ENCODE results near the gene MAPKAPK2. TPM values are rescaled to one million over a fixed set of nuclear protein-coding genes. Genes with fewer than 3 reads are reported as not detected.
"Not testable (repeated sequence)": the region's sequence is repeated elsewhere in the genome, so short reads cannot be mapped to it uniquely, and the experiment has no call there.

MAPKAPK2 gene
- polyA plus RNA-seq, 3 donors = 69.8 to 78.5 (median 76.2) TPM

GRCh38 chr1:206768472-206769303 lies 84.0 kb downstream of the MAPKAPK2 start:
- no peak for DNase-seq

GRCh38 chr1:206769304-206769731 lies 84.6 kb downstream of the MAPKAPK2 start:
- DNase-seq = no peak

GRCh38 chr1:206770531-206771337 lies 86.0 kb downstream of the MAPKAPK2 start, which contains the start of gene IL19:
Gene IL19, plus strand, starts transcription at chr1:206770773. Its CDS starts 65,890 bp downstream, at chr1:206836663.
- no peak for DNase-seq

- DNase-seq = no peak
Observed at GRCh38 chr1:206771338-206771692, 86.6 kb downstream of the MAPKAPK2 start.

- no peak for DNase-seq
Observed at GRCh38 chr1:206772243-206772937, 87.7 kb downstream of the MAPKAPK2 start, which contains the start of gene IL10. Gene IL10, minus strand, starts transcription at chr1:206772494. Its CDS starts 59 bp downstream, at chr1:206772435.

GRCh38 chr1:206774093-206774492 lies 89.4 kb downstream of the MAPKAPK2 start:
- DNase-seq = no peak

GRCh38 chr1:206776229-206776628 lies 91.5 kb downstream of the MAPKAPK2 start:
- no peak for DNase-seq

- DNase-seq = no peak
Observed at GRCh38 chr1:206778031-206778430, 93.3 kb downstream of the MAPKAPK2 start.

GRCh38 chr1:206778911-206779310 lies 94.2 kb downstream of the MAPKAPK2 start:
- not testable (repeated sequence) for DNase-seq

- no peak for DNase-seq
Observed at GRCh38 chr1:206779638-206780037, 94.9 kb downstream of the MAPKAPK2 start.

- DNase-seq = no peak
Observed at GRCh38 chr1:206782448-206782847, 97.7 kb downstream of the MAPKAPK2 start.

- no peak for DNase-seq
Observed at GRCh38 chr1:206783506-206783905, 98.8 kb downstream of the MAPKAPK2 start.

Other genes with a start within 250 kb of the MAPKAPK2 start
- 1 to 10 TPM; 5.8 to 6.6 (median 6.0) TPM for gene IKBKE, start 214.4 kb upstream of the MAPKAPK2 start, polyA plus RNA-seq (ENCODE audit: insufficient read length in 3 of 3)
- gene RASSF5, start 177.4 kb upstream of the MAPKAPK2 start, polyA plus RNA-seq (ENCODE audit: insufficient read length in 3 of 3) = 1 to 10 TPM; 4.4 to 5.0 (median 4.6) TPM
- 10 to 100 TPM; 77.1 to 97.2 (median 89.5) TPM for gene EIF2D, start 72.4 kb upstream of the MAPKAPK2 start, polyA plus RNA-seq (ENCODE audit: insufficient read length in 3 of 3)
- gene DYRK3, start 49.4 kb upstream of the MAPKAPK2 start, polyA plus RNA-seq (ENCODE audit: insufficient read length in 3 of 3) = 1 to 10 TPM; 8.2 to 9.0 (median 8.4) TPM
- gene IL19, start 85.9 kb downstream of the MAPKAPK2 start, polyA plus RNA-seq (ENCODE audit: insufficient read length in 3 of 3) = 1 to 10 TPM in 1 of 3 donors, under 1 TPM in 2; 0.62 to 1.2 (median 0.83) TPM
- gene IL10, start 87.6 kb downstream of the MAPKAPK2 start, polyA plus RNA-seq (ENCODE audit: insufficient read length in 3 of 3) = under 1 TPM; 0.07 to 0.65 (median 0.23) TPM
- gene IL20, start 180.7 kb downstream of the MAPKAPK2 start, polyA plus RNA-seq (ENCODE audit: insufficient read length in 3 of 3) = not detected
- under 1 TPM; 0.30 to 0.36 (median 0.35) TPM for gene IL24, start 212.5 kb downstream of the MAPKAPK2 start, polyA plus RNA-seq (ENCODE audit: insufficient read length in 3 of 3)
- gene FCMR, start 237.0 kb downstream of the MAPKAPK2 start, polyA plus RNA-seq (ENCODE audit: insufficient read length in 3 of 3) = 1 to 10 TPM; 1.6 to 2.5 (median 2.2) TPM